ENCODE measurements around the gene SERPINB10. TPM values are rescaled to one million over a fixed set of nuclear protein-coding genes. Genes with fewer than 3 reads are reported as not detected.

Gene SERPINB10
- total RNA-seq, 1 donor from 2014 or later: not detected

- Histone ChIP-seq H3K36me3 (ENCODE audit: control insufficient read depth, insufficient read depth, low read length) (no peaks in the 10 kb centered on the region), H3K4me3 (ENCODE audit: low read depth, low read length) (no peak overlapping the region), H3K27me3 (ENCODE audit: control insufficient read depth, insufficient read depth, low read length) (no peaks in the 10 kb centered on the region)
- TF ChIP-seq CTCF (IDR thresholded peaks at IDR 0.05; ENCODE audit: insufficient read depth, low read length, poor library complexity, severe bottlenecking): no peak
- no peak for DNase-seq (ENCODE audit: low read depth)
Observed at GRCh38 chr18:63894106-63894772, 13.5 kb upstream of the SERPINB10 start.

- H3K27me3 ChIP-seq (ENCODE audit: control insufficient read depth, insufficient read depth, low read length): no peaks in the 10 kb centered on the region
- H3K4me3 ChIP-seq (ENCODE audit: low read depth, low read length): no peak overlapping the region
- TF ChIP-seq CTCF (IDR thresholded peaks at IDR 0.05; ENCODE audit: insufficient read depth, low read length, poor library complexity, severe bottlenecking): no peak
- no peaks in the 10 kb centered on the region for H3K36me3 ChIP-seq (ENCODE audit: control insufficient read depth, insufficient read depth, low read length)
- DNase-seq (ENCODE audit: low read depth): no peak
Observed at GRCh38 chr18:63895190-63895589, 12.6 kb upstream of the SERPINB10 start.

GRCh38 chr18:63897072-63897471, 10.7 kb upstream of the SERPINB10 start:
- no peak for DNase-seq (ENCODE audit: low read depth)
- H3K36me3 ChIP-seq (ENCODE audit: control insufficient read depth, insufficient read depth, low read length): no peaks in the 10 kb centered on the region
- no peak for TF ChIP-seq CTCF (IDR thresholded peaks at IDR 0.05; ENCODE audit: insufficient read depth, low read length, poor library complexity, severe bottlenecking)
- no peak overlapping the region for H3K4me3 ChIP-seq (ENCODE audit: low read depth, low read length)
- no peaks in the 10 kb centered on the region for H3K27me3 ChIP-seq (ENCODE audit: control insufficient read depth, insufficient read depth, low read length)

- H3K36me3 ChIP-seq (ENCODE audit: control insufficient read depth, insufficient read depth, low read length): no peaks in the 10 kb centered on the region
- no peaks in the 10 kb centered on the region for H3K27me3 ChIP-seq (ENCODE audit: control insufficient read depth, insufficient read depth, low read length)
- no peak overlapping the region for H3K4me3 ChIP-seq (ENCODE audit: low read depth, low read length)
- TF ChIP-seq CTCF (IDR thresholded peaks at IDR 0.05; ENCODE audit: insufficient read depth, low read length, poor library complexity, severe bottlenecking): no peak
- DNase-seq (ENCODE audit: low read depth): no peak
Observed at GRCh38 chr18:63899206-63899605, 8.6 kb upstream of the SERPINB10 start.

- Histone ChIP-seq H3K4me3 (ENCODE audit: low read depth, low read length) (no peak overlapping the region), H3K36me3 (ENCODE audit: control insufficient read depth, insufficient read depth, low read length) (no peaks in the 10 kb centered on the region), H3K27me3 (ENCODE audit: control insufficient read depth, insufficient read depth, low read length) (no peaks in the 10 kb centered on the region)
- TF ChIP-seq CTCF (IDR thresholded peaks at IDR 0.05; ENCODE audit: insufficient read depth, low read length, poor library complexity, severe bottlenecking): no peak
- no peak for DNase-seq (ENCODE audit: low read depth)
Observed at GRCh38 chr18:63903851-63904570, 3.7 kb upstream of the SERPINB10 start.

Measured in kidney epithelial cell (primary cell).